A549 (cell line): ENCODE measurements around the gene CD9.

ENCODE experiments used
- BHLHE40 ChIP-seq: IDR thresholded peaks from 2 replicates; pipeline ENCODE4 v1.6.1; 2012; ENCODE audit warnings: low read depth, low read length, inconsistent platforms
- CTCF ChIP-seq: fragments of >200 bp; sonication (Bioruptor Twin); formaldehyde crosslinking; IDR thresholded peaks from 3 replicates; pipeline ENCODE4 v1.5.1; 2016
- RARB ChIP-seq: fragments of 250-450 bp; sonication (Bioruptor Pico); IDR thresholded peaks from 2 replicates; pipeline ENCODE4 v1.8.0; 2021; ENCODE audit warnings: mild to moderate bottlenecking, moderate library complexity
- RFX5 ChIP-seq: fragments of 450-650 bp; IDR thresholded peaks from 2 replicates; pipeline ENCODE4 v1.7.1; 2014; ENCODE audit warnings: antibody characterized with exemption, mild to moderate bottlenecking, moderate library complexity

- TF ChIP-seq CTCF: no peak
- no peak for TF ChIP-seq RFX5
- TF ChIP-seq BHLHE40: no peak
- no peak for TF ChIP-seq RARB
These were observed 62.0 kb downstream of the CD9 start for GRCh38 chr12:6262211-6262610.
